ENCODE data around the gene LOXL3.
"Not testable (repeated sequence)": the region's sequence is repeated elsewhere in the genome, so short reads cannot be mapped to it uniquely, and the experiment has no call there.

LOXL3 gene

DNA sequence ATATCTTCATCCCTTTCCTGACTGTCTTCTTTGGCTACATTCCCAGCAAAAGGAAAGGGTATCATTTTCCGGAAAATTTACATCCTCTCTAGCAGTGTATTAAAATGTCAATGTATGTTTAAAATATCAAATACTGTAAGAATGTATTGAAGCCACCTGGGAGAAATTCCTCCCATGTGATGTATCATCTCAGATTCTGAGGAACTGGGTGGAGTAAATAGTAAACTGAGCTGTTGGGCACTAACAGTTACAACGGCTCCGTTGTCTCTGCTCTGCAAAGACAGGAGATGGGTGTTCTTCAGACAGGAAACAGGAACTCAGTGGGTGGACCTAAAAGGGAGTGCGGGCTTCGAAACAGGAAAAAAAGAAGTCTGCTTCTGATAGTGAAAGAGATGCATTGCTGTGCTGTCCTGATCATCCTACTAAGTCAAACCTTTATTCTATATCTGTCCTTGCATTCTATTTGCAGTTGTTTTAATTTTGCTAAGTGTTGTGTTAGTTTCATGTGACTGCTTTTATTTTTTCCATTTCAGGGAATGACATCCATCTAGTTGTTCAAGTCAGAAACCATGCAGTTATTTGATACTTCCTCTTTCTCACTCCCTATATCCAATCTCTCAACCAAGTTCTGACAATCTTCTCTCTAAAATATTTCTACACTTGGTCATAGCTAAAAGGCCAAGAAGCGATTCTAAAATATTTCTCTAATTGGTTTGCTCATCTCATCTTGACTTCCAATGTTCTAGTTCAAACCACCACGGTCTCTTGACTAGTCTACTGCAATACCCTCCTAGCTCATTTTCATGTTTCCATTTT, 20.2 kb upstream of the LOXL3 start:
- no peak for FAIRE-seq

DNA sequence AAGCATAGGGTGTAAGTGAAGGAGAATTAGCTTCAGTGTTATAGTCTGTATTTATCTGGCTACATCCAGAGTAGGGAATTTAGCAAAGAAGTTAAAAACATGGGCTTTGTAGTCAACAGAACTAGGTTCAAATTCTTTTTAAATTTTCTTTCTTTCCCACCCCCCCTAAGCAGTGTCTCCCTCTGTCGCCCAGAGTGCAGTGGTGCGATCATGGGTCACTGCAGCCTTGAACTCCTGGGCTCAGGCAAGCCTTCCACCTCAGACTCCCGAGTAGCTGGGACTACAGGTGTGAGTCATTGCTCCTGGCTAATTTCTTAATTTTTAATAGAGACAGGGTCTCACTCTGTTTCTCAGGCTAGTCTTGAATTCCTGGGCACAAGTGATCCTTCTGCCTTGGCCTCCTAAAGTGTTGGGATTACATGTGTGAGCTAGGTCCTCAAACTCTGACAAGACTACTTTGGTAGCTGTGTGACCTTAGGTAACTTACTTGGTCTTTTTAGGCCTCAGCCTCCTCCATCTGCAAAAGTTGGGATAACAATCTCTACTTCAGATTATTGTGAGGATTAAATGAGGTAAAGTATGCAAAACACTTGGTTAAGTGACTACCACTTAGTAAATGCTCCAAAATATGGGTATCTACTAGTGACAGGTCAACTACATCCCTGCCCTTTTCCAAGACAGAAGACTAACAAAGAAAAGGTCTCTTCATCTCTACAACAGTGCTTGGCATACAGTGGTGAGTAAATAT, 18.6 kb upstream of the LOXL3 start:
- FAIRE-seq: no peak

- FAIRE-seq: no peak
Measured at GRCh38 chr2:74571058-74571457, 17.3 kb upstream of the LOXL3 start.

DNA sequence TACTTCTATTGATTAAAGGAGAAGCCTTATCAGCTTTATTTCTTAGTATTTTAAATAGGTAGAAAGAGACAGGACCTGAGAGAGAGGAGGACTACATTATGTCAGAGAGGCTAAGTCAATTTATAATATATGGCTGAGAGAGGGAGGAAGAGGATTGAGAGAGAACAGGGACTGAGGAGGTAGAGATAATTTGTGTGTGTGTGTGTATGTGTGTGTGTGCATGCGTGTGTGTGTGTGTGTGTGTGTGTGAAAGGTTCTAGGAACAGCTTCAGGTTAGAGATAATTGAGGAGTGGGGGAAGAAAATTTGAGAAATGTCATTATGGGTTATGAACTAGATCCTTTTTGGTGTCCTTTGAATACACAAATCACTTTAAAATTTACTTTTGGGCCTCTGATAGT, 15.9 kb upstream of the LOXL3 start:
- no peak for FAIRE-seq

- FAIRE-seq: no peak
Measured at GRCh38 chr2:74567881-74568280, 14.1 kb upstream of the LOXL3 start.

DNA sequence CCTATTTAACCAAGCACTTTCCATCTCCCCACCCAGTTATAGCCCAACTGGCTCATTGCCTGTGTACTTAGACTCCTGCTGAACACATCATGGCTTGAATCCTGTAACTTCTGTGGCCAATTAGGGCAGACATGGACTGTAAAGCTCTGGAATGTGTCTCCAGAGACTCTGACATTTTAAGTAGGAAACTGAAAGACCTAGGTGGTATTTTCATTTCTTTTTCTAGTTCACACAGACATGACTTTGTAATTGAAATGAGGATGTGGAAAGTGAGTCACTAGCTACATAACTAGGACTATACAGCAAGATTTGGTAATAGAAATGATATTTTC, 13.0 kb upstream of the LOXL3 start:
- no peak for FAIRE-seq

DNA sequence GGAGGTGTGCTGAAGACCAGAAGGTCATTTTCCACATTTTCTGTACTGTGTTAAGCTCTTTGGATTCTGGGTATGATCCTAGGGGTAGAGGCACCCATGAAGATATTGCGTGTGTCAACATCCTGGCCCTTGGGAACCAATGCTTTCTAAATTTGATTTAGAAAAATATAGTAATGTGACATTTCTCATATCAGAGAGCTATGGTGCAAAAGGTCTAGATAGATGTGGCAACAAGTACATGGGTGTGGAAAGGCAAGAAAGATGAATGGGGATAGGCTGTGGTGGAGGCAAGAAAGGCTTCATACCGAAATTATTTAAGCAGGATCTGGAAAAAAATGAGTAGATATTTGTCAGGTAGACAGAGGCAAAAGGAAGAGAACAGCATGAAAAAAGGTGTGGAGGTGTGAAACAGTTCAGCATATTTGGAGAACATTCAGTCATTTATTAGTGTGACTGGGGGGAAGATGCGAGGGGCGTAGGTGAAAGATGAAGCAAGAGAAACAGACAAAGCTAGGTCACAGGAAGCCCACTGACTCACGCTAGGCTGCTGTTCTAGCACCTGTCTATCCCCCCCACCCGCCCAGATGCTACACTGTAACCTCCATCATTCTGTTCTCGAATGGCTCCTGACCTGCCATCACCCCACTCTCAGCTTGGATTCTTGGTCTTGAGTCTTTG, 12.5 kb upstream of the LOXL3 start:
- FAIRE-seq: no peak

DNA sequence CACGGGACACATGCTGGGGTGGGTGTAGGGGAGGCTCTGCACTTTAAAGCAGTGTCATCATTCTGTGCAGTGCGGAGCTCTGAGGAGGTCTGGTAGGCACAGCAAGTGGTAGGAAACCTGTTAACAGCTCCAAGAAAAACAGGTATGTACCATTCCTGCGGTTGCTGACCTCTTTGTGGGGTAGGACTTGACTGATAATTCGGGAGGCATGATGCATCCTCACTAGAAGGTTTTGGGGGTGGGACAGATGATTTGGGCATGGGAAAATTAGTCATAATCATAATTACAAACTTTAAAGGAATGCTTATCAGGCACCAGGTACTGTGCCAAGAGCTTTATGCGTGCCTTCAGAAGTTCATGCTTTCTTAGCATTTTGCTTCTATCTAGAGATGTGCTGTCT, 10.5 kb upstream of the LOXL3 start:
- FAIRE-seq: no peak

DNA sequence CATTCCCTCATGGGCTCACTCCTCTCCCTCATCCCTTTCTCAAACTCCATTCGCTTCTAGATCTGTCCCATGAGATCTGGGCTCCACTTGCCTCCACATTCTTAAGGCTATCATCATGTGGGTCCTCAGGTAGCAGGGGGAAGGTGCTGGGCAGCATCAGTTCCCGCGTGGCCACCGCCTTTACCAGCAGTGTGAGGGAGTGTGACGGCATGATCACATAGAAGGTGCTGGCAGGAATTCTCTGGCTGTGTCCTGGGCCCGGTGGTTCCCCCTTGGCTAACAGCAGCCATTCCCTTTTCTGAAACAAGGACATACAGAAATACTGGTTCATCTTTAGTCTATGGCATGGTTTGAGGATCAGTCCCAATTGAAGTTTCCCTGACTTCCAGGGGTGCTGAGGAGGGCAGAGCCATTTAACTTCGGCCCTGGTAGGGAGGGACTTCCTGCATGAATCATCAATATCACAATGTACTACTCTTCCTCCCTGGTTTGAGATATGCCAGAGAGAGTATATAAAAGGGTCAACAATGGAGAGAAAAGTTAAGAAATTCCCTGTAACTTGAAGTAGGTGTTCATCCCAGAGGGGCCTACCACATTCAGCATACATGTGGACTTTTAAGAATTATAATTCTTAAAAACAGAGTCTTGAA, 8.5 kb upstream of the LOXL3 start:
- no peak for FAIRE-seq

- not testable (repeated sequence) for FAIRE-seq
Measured at GRCh38 chr2:74561022-74561421, 7.3 kb upstream of the LOXL3 start.

GRCh38 chr2:74560591-74560990, 6.8 kb upstream of the LOXL3 start:
- no peak for FAIRE-seq

DNA sequence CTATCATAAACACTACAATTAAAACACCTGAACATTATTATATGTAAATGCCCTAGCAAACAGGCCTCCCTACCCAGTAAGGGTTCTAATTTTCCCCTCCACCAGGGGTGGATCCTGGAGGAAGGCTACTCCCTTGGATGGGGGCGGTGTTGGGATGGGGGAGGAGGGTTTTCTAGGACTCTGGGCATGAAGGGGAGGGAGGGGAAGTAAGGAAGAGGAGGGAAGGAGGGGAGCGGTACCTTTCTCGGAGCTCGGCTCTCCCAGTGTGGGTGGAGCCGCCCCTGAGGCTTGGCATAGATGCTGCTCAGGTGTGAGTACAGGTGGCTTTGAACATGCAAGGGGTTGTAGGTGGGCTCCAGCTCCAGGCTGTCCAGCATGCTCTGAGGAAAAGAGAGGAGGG, 6.2 kb upstream of the LOXL3 start:
- FAIRE-seq: no peak

GRCh38 chr2:74558284-74559230, 4.8 kb upstream of the LOXL3 start:
- FAIRE-seq: no peak

DNA sequence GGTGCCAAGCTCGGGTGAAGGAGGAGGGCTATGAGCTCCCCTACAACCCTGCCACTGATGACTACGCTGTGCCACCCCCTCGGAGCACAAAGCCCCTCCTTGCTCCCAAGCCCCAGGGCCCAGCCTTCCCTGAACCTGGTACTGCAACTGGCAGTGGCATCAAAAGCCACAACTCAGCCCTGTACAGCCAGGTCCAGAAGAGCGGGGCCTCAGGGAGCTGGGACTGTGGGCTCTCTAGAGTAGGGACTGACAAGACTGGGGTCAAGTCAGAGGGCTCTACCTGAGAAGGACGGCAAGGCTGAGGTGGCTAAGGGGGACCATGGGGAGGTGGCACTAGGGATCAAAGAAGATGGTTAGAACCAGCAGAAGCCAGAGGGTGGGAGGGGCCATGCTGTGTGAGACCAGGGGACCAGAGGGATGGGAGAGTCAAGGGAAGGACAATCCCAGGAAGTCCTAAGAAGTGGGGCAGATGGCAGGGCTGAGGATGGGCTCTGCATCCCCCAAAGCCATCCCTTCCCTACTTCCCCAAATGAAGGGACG, 3.2 kb upstream of the LOXL3 start:
- no peak for FAIRE-seq

GRCh38 chr2:74556159-74556558, 2.4 kb upstream of the LOXL3 start:
- FAIRE-seq: no peak

GRCh38 chr2:74555610-74556103, 1.9 kb upstream of the LOXL3 start:
- no peak for FAIRE-seq

DNA sequence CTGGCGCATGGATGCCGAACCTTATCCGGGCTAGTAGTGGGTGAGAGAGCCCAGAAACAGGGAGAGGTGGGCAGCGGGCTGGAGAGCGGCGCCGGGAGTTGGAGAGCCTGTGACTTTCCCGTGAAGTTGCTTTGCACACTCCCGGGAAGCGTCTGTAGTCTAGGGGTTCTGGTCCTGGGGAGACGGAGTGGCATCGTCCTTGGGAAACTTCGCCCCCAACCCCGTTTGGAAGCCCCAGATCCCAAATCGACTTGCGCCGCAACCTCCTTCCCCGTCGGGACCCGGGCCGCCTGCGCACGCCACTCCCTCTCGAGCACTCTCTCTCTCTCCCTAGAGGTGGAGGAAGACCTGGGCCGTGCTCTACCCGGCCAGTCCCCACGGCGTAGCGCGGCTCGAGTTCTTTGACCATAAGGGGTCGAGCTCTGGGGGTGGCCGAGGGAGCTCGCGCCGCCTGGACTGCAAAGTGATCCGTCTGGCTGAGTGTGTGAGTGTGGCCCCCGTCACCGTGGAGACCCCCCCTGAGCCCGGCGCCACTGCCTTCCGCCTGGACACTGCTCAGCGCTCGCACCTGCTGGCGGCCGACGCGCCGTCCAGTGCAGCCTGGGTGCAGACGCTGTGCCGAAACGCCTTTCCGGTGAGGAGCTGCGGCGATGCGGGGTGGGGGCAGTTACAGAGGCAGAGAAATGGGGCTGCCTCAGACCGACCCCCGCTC, 1.2 kb upstream of the LOXL3 start:
- no peak for FAIRE-seq

GRCh38 chr2:74552914-74553811, 579 bp downstream of the LOXL3 start:
- no peak for FAIRE-seq

- FAIRE-seq: no peak
Measured at GRCh38 chr2:74551942-74552913, 1.5 kb downstream of the LOXL3 start.

All from G401.6 (cell line).